GM18508 (cell line): ENCODE data around the gene PHEX.

ENCODE experiments used
- ATAC-seq: cut with Tn5 transposase; IDR thresholded peaks from one replicate; pipeline ENCODE4 v1.9.1; 2021; ENCODE audit warnings: moderate number of reproducible peaks; ENCODE audit not compliant: insufficient read depth, unreplicated experiment

PHEX gene

GRCh38 chrX:22095856-22096255 lies 63.7 kb downstream of the PHEX start:
- no peak for ATAC-seq

DNA sequence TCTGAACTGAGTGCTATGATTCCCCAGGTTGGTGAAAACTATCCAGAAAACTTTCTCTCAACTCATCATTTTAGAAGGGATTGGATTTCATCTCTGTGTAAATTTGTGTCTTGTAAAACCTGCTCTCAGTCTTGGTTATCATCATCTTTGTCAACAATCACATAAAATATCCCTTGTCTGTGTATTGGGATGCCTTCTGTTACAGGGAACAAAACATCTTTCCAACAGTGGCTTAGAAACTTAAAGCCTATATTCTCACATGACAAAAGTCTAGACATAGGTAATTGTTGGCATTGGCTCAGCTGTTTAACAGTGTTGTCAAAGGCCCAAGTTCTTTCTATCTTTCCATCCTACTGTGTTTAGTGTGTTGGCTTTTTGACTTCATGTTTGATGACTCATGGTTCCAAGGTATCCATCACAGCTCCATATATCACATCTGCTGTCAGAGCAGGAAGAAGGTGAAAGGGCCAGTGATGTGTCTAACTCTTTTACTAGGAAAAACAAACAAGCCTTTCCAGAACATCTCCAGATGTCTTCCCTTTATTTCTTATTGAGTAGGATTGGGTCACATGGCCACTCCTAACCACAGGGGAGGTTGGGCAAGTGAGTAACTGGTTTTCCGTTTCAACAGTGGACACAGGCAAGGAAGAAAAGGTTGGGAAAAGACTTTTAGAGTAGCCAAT lies 65.0 kb downstream of the PHEX start:
- no peak for ATAC-seq

DNA sequence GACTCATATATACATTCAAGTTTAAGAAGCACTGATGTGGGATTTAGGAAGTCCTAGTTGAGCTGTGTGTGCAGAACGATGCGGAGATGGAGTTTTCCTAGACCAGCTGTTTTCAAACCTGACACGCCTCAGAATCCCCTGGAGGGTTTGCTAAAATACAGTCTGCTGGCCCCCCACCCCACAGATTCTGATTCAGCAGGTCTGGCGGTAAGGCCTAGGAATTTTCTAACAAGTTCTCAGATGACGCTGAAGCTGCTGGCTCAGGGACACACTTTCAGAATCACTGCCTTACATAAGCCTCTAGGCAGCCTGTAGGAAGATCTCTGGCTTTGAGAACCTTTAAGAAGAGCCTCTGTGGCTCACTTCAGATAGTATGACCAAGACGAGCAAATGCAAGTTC lies 73.1 kb downstream of the PHEX start:
- no peak for ATAC-seq

DNA sequence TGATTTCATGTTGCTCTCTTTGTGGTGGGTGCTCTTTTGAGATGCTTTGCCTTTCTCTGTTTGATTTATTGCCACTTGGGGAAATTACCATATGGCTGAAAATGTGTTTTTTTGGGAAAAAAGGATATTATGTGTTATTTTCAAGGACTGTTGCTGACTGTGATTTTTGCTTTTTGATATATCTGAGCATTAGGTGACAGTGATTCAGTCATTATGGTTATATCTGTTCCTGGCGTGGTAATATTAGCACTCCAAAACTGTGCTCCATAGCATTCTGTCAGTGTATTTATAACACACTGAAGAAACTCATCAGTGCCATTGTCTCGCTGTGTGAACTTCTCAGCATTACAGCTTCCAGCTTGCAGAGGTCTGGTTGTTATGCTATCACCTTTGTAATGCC lies 73.8 kb downstream of the PHEX start:
- ATAC-seq = no peak

GRCh38 chrX:22109442-22109841 lies 77.3 kb downstream of the PHEX start:
- ATAC-seq = no peak

- no peak for ATAC-seq
Observed at GRCh38 chrX:22110729-22111494, 78.8 kb downstream of the PHEX start.

DNA sequence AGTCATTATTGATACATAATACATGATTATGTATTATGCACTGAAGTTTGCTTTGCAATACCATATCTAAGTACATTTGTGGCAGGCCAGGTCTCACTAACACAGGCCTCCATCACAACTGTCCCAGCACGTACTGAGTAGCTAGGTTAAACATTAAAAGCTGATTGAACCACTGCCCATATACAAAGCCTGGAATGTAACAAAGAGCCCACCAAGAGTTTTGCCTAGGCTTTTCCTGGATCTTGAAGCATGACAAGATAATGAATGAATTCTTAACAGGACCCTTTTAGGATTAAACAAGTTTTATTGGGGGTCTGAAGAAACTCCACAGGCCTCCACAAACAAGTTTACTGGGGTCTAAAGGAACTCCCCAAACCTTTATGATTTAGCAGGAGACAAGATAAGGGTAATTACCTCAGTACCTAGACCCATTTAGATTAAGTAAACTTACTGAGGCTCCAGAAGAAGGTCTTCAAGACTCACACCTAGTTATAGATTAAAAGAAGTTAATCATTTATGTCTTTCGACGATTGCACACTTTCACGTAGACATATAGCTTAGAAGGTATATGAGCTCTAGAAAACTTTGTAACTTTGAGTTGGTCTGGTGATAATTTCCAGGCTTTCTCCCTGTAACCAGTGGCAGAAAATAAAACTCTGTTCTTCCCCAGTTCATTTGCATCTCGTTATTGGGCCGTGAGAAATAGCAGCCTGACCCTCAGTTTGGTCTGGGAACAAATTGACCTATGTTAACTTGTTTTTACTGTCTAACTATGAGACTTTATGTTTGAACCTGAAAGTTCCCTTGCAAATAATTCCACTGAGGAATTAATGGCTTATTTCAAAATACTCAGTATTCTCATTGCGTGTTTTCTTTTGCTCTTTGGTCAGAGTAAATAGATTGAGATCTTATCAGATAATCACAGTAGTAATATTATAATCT lies 84.8 kb downstream of the PHEX start:
- ATAC-seq = no peak

DNA sequence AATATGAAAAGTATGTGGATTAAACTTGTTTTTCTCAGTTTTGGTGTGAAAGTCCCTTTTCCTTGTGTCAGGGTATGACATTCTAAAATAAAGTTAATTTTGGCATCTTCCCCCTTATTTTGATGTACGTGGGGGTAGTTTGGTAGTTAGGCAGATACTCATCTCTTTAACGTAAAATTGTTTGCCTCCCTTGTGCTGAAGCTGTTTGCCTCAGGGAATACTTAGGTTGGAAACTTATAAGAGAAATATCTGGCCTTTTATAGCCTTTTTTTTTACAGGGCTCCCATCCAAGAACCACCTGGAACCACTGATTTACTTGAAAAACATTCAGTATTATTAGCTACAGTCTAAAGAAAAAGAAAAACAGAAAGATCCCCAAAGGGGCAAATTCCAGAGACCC lies 85.5 kb downstream of the PHEX start:
- no peak for ATAC-seq

DNA sequence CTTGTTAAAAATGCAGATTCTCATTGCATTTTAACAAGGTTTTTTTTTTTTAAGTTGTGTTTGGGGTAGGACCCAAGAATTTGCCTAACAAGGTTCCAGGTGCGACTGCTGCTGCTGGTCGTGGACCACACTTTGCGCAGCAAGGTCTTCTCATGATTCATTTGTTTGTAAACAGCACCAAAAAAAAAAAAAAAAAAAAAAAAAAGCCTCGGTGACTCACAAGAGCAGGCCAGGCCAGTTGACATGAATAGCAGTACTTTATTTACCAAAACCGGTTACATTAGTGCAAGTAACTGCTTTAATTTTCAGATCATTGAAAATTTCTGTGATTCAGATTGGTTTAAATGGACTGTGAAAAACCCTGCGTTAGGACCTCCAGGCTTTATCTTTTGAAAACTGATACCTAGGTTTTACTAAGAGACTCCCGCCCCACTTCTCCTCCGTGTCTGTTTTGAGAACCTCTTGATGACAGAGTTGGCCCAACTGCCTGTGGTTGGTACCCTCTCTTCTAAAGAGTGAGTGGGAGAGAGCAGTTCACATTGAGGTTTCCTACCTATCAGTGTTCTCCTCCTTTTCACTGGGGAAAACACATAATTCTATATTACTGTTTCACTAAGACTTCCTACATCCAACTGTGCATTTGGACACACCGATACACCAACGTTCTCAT lies 86.2 kb downstream of the PHEX start:
- no peak for ATAC-seq

- no peak for ATAC-seq
Observed at GRCh38 chrX:22121161-22121560, 89.0 kb downstream of the PHEX start.

DNA sequence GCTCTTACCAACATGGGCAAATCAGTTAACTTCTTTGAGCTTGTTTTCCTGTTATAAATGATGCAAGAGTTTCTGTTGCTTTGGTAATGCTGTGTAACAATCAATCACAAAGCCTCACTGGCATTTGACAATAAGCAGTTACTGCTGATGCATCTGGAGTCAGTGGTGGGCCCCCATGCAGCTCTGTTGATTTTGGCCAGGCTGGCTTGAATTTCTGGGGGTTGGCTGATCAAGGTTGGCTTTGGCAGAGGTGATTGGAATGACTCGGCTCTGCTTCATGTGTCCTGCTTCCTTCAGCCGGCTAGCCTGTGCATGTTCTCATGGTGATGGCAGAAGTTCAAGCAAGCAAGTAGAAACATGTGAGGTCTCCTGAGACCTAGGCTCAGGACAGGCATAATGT lies 90.4 kb downstream of the PHEX start:
- ATAC-seq = no peak

- ATAC-seq = no peak
Observed at GRCh38 chrX:22124098-22124497, 92.0 kb downstream of the PHEX start.

GRCh38 chrX:22125481-22125880 lies 93.4 kb downstream of the PHEX start:
- no peak for ATAC-seq

- no peak for ATAC-seq
Observed at GRCh38 chrX:22126327-22126726, 94.2 kb downstream of the PHEX start.

DNA sequence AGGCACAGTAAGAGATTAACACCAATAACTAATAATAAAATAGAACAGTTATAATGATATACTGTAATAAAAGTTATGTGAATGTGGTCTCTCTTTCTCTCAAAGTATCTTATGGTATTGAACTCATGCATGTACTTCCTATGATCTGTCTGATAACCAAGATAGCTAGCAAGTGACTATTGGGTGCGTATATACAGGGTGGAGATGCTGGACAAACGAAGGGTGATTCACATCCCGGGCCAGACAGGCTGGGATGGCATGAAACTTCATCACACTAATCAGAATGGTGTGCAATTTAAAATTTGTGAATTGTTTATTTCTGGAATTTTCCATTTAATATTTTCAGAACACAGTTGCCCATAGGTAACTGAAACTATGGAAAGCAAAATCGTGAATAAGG lies 96.8 kb downstream of the PHEX start:
- ATAC-seq = no peak

DNA sequence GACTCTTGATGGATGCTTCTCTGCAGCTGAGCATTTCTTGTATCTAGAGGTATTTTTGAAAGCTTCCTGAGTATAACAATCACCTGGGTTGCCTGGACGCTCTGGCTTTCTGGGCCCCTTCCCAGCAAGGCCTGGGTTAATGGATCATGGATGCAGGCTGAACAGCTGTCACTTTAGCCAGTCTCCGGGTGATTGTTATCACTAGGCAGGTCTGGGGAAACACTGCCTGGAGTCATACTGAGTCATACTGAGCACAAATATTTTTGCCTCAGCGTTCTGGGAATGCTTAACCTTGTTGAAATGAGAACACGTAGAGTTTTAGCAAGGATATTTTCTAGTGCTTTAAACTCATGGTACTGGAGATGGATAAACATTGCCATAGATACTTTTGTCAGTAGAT lies 102.6 kb downstream of the PHEX start:
- no peak for ATAC-seq

DNA sequence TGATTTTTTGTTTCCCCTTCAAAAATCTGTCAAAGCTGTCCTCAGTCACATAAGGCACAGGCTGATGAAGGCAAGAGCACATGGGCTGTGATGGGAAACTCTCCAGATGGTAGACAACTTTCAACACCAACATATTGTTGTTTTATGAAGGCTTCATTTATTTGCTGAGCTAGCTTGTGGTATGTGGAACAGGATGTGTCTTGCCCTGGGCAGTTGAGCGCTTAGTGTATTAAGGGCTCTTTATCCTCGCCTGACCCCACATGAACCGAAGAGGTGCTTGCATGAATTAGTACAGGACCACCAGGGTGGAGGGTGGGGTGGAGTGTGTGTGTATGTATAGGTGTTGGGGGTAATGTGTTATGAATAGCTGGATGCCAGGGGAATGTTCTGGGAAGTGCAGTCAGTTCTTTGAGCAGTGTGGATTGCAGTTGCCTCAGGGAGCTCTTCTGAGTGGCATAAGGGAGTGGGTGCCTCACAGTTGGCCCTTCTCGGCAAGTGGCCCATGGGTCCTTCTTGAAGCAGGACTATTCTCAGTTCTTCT lies 103.1 kb downstream of the PHEX start:
- ATAC-seq = no peak

DNA sequence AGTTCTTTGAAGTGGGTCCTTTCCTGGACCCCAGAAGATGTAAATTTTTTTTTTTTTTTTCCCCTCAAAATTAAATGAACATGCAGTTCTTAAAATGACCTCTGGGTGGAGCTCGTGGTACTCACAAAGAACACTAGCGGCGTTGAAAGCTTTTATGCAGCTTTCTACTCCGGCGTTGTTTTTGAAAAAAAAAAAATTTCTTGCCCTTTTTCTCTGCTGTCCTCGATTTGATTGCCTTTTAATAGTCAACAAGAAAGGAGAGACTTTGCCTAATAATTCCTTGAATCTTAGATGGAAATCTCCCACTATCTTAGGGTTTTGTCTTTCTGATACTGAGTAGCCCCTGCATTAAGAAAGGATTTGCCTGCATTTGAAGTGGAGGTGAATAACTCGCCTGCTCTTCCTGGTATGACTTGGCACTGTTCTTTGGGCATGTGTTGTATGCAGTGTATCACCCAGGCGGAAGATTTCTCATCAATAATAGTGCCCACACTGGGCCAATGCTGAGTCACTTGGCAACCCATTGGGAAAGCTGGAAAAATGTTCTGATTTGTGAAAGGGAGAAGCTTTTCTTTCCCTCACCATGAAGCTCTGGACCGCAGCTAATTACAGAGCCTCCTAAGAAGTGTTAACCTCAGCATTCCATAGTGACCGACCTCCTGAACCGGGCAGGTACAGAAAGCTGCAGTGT lies 104.0 kb downstream of the PHEX start:
- ATAC-seq = no peak

DNA sequence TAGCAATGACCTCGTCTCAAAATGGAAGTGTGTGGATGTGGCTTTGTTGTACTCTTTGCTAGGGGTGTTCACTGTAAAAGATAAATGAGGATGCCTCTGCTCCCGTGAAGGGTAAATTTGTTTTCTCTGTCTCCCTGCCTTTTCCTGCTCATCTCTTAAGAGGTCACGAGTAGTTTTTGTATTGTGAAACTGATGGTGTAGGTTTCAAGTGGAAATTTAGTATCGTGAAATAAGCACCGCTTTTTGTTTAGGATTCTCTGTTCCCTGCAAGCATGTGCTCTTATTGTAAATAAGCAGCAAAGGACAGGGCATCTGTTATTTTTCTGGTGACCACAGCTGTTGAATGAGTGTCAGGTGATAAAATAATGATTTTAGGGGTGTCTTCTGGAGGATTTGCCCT lies 104.6 kb downstream of the PHEX start:
- no peak for ATAC-seq

DNA sequence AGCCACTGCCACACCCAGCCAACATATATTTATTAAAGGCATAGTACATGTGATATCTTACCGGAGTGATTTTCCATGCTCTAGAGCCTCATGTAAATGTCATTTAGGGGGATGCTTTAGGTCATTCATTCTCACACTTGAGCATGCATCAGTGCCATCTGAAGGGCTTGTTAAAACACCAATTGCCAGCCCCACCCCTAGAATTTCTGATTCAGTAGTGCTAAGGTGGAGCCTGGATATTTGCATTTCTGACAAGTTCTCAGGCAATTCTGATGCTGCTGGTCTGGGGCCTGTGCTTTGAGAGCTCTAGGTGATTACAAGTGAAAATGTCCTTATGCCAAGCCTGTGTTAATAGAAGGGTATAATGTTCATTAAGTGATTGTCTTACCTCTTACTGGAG lies 107.7 kb downstream of the PHEX start:
- ATAC-seq = no peak
